SH-SY5Y (cell line): ENCODE results near the gene ATAD3C.

ENCODE experiments used
- GATA2 ChIP-seq: IDR thresholded peaks from 2 replicates; pipeline ENCODE4 v1.6.1; 2011; ENCODE audit warnings: mild to moderate bottlenecking, low read depth, low read length
- GATA3 ChIP-seq: IDR thresholded peaks from 2 replicates; pipeline ENCODE4 v1.6.1; 2011; ENCODE audit warnings: low read depth, mild to moderate bottlenecking, low read length, moderate library complexity

ATAD3C gene

DNA sequence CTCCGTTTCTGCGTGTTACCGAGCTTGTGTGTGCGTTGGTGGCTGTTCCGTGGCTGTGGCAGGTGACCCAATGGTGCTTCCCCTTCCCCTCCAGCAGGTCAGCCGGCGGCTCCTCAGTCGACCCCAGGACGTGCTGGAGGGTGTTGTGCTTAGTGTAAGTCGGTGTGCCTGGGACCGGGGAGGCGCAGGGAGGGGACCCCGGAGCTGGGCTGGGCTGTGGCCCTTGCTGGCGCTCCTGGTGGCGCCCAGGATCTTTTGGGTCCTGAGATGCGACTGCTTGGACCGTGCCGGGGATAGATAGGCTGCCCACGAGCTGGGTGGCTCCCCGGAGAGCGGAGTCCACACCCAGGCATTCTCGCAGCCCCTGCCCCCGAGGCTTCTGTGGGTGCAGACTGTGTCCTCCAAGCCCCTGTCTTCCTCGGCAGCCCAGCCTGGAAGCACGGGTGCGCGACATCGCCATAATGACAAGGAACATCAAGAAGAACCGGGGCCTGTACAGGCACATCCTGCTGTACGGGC, 5.9 kb downstream of the ATAD3C start:
- TF ChIP-seq GATA3 (no peak), GATA2 (no peak)

DNA sequence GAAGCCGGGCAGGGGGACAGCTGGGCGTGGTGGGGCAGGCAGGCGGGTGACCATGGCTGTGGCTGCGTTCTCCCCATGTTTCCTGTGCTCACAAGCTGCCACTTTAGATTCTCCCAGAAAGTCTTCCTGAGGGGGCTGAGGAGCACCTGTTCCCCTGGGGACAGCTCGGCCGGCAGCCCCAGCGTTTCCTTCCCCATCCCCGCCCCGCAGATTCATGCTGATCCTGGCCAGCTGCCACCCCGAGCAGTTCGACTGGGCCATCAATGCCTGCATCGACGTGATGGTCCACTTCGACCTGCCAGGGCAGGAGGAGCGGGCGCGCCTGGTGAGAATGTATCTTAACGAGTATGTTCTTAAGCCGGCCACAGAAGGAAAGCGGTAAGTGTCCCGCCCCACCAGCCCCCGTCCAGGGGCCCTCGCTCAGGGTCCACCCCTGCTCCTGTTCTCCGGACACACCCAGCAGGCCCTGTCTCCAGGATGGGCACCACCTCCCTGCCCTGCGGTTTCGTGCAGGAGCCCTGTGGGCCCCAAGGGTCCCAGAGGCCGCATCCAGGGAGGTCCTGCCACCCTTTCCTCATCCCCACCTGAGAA, 11.1 kb downstream of the ATAD3C start:
- no peak for TF ChIP-seq GATA3
- TF ChIP-seq GATA2: no peak

DNA sequence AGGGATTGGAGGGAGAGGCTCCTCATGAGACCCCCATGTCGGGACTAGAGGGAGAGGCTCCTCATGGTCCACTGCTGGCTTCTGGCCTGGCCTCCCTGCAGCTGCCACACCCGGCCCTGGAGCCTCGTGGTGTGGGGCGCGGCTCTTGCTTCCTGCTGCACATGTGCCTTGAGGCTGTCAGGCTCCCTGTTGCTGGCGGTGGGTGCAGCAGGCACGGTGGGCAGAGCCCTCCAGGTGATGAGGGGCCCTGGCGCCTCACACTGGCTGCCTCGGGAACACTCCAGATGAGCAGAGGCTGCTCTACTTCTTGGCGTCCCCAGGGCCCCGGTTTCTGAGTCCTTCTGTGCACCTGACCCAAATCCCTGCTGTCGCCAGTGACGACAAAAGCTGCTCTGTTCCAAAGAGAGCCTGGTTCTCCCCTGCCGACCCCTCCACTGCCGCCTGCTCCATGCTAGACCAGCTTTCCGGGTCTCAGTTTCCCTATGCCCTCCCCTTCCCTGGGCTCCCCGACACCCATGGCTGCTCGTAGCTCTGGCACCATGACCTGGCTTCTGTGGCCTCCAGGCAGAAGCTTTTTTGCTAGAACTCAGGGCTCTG, 12.3 kb downstream of the ATAD3C start:
- no peak for TF ChIP-seq GATA2
- no peak for TF ChIP-seq GATA3

DNA sequence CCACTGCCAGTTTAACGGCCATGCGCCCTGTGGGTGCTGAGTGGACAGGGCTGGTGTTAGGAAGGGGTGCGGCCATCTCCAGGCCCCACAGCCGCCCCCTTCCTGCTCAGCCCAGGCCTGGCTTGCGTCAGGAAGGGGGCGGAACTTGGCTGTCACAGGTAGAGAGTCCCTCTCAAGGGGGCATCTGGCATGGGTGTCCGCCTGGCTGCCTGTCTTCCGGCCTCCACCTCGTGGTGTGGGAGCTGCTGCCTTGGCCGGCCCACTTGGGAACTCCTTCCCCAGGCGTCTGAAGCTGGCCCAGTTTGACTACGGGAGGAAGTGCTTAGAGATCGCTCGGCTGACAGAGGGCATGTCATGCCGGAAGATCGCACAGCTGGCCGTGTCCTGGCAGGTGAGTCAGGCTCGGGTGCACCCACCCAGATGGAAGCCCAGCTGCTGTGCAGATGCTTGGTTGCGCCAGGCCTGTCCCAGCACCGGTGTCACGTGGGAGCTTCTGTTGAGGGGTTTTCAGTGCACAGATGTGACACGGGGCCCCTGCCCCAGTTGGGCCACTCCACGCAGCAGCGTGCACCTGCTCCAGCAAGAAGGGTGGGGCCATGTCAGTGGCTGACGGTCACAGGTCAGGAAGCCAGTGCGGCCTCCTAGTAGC, 13.0 kb downstream of the ATAD3C start:
- TF ChIP-seq GATA3 (no peak), GATA2 (no peak)

DNA sequence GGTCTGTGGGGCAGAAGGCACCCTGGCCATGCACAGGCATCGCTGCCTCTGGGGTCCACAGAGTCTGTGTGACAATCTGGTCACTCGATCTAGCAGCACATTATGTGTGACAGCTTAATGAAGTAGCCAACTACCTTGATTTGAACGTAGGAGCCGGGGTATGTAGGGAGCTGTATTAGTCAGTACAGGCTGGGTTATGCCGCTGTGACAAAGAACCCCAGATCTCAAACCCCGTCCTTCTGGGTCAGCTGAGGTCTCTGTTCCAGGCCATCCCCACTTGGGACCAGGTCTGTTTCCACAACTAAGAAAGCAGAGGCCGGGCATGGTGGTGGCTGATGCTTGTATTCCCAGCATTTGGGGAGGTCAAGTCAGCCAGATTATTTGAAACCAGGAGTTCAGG, 13.8 kb downstream of the ATAD3C start:
- no peak for TF ChIP-seq GATA3
- TF ChIP-seq GATA2: no peak

DNA sequence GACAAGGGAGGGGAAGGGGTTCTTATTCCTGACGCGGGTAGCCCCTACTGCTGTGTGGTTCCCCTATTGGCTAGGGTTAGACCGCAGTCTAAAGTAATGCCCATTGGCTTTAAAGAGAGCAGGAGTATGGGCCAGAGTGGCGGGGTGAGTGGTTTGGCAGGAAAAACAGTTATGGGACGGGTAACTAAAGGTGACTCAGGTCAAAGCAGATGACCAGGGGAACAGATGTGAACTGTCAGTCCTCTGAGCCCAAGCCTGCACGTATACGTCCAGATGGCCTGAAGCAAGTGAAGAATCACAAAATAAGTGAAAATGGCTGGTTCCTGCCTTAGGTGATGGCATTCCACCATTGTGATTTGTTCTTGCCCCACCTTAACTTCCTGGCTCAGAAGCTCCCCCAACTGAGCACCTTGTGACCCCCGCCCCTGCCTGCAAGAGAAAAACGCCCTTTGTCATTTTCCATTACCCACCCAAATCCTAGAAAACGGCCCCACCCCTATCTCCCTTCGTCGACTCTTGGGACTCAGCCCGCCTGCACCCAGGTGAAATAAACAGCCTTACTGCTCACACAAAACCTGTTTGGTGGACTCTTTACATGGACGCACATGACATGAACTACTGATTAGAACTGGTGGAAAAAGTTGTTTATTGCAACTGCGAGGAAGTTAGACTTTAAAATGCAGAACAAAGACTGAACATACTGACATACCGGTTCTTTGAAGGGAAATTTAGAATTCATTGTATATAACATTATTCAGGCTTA, 21.3 kb downstream of the ATAD3C start:
- TF ChIP-seq GATA3: no peak
- TF ChIP-seq GATA2: no peak

DNA sequence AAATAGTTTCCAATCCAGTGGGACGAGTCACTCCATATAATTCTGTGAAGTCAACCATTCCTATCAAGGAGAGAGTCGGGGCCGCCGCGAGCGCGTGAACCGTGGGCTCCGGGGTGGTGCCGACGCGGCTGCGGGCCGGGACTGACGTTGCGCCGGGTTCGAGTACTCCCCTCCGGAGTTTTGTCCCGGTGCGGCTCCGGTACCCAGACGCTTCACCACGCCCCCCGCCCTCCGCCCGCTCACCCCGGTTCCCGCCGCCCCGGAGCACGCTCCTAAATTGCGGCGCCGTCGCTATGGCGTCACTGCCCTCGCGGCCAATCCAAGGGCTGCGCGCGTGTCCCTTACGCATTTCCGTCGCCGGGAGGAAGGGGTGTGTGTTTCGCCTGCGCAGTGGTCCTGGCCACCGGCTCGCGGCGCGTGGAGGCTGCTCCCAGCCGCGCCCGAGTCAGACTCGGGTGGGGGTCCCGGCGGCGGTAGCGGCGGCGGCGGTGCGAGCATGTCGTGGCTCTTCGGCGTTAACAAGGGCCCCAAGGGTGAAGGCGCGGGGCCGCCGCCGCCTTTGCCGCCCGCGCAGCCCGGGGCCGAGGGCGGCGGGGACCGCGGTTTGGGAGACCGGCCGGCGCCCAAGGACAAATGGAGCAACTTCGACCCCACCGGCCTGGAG, 22.0 kb downstream of the ATAD3C start, which contains the start of gene ATAD3B:
Gene ATAD3B, plus strand, starts transcription at position 377 of the 664 bp plus-strand sequence. Its CDS starts 120 bp downstream, at position 497.
- TF ChIP-seq GATA3: no peak
- TF ChIP-seq GATA2: no peak

DNA sequence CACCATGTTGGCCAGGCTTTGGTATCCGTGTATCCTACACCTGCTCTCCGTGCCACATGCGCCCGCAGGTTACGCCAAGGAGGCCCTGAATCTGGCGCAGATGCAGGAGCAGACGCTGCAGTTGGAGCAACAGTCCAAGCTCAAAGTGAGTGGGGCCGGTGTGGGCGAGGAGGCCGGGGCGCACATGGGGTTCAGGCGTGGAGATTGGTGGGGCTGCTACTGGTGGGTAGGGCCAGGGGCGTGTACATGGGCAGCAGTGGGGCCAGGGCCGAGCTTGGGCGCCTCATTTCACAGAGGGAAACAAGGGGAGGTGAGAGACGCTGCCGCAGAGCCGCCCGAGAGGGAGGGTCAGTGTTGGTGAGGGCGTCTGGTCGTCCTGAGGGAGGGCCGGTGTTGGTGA, 27.7 kb downstream of the ATAD3C start:
- no peak for TF ChIP-seq GATA2
- TF ChIP-seq GATA3: no peak

DNA sequence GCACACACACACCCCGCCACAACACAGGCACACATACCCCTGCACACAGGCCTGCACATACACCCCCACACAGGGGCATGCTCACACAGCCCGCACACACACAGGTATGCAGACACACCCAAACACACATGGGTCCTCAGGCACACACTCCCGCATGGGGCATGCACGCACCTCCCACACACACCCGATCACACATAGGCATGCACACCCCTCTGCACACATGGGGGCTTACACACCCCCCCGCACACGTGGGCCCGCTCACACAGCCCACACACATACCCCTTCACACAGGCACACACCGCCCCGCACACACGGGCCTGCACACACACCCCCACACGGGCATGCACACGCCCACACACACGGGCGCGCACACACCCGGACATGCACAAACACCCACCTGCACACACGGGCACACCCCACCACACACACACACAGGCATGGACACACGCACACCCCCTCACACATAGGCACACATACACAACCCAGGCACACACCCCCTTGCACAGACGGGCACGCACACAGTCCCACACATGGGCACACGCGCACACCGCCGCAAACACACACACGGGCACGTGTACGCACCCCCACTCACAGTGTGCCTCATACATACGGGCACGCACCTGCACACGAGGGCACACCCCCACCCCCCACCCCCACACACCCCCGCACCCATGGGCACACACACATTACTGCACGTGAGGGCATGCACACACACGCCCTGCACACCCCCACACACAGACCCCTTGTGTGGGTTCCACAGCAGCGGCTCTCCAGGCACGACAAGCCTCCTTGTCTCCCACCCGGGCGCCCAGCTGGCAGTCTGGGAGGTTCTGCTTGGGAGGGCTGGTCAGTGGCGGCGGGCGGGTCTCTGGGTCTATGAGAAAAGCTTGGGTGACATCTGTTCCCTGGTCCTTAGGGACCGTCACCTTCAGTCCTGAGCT, 30.3 kb downstream of the ATAD3C start:
- TF ChIP-seq GATA2: no peak
- no peak for TF ChIP-seq GATA3

DNA sequence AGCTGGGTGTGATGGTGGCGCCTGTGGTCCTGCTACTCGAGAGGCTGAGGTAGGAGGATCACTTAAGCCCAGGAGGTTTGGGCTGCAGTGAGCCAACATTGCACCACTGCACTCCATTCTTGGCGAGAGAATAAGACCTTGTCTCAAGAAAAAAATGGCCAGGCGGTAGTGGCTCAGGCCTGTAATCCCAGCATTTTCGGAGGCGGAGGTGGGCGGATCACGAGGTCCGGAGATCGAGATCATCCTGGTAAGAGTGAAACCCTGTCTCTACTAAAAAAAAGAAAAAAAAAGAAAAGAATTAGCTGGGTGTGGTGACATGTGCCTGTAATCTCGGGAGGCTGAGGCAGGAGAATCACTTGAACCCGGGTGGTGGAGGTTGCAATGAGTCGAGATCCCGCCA, 33.4 kb downstream of the ATAD3C start:
- TF ChIP-seq GATA2 (no peak), GATA3 (no peak)

DNA sequence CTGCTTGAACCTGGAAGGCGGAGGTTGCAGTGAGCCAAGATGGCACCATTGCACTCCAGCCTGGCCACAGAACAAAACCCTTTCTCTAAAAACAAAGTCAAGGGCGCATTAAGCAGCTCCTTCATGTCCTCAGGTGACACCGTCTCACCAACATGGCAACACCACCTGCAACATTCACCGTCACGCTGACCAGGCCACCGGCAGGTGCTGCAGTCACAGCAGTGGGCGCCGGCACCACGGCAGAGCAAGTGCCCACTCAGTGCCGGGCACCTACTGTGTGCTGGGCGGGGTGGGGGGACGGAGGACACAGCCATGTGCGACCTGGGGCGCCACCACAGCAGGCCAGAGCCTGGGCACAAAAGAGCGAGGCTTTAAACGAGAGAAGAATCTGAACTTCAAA, 34.2 kb downstream of the ATAD3C start:
- TF ChIP-seq GATA2 (no peak), GATA3 (no peak)

DNA sequence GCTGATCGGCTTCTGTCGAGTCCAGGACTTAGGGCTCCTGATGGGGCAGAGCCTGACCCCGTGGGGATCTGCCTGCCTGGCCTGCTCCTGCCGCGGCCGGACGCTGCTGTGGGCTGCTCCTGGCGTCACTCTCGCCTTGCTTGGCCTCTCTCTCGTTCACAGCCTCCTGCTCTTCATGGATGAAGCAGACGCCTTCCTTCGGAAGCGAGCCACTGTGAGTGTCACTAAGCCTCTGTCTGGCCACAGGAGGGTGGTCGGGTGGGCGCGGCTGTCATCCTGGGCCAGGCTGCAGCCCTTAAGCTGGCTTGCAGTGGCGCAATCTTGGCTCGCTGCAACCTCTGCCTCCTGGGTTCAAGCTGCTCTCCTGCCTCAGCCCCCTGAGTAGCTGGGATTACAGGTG, 38.2 kb downstream of the ATAD3C start:
- TF ChIP-seq GATA3: no peak
- no peak for TF ChIP-seq GATA2

DNA sequence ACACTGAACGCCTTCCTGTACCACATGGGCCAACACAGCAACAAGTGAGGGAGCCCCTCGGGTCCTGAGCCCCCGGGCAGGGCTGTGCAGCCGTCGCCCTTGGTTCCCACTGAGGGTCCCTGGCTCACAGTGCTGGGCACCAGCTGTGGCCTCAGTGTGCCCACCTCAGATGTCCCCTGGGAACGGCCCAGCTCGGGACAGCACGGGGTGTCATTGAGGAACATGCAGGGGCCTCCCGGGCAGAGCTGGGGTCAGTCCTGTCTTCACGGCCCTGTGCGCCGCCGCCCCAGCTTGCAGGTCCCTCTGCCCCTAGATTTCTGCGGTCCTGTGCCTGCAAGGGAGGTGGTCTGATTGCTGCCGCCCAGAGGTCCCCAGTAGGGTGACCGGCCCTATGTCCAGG, 39.7 kb downstream of the ATAD3C start:
- TF ChIP-seq GATA3: no peak
- TF ChIP-seq GATA2: no peak
